Astrocyte (in vitro differentiated cells and primary cell): ENCODE results near the gene ZRANB1. TPM values are rescaled to one million over a fixed set of nuclear protein-coding genes. Genes with fewer than 3 reads are reported as not detected.

ENCODE experiments used
- DNase-seq: peaks from one replicate; pipeline ENCODE4 v3.0.0-alpha.2; 2010; ENCODE audit warnings: low read depth
- FAIRE-seq: peaks from 2 replicates; lab custom pipeline; 2011; peaks lifted over from hg19 to GRCh38; lab: Jason Lieb, UNC
- H2AFZ ChIP-seq: 2 replicates; pipeline ENCODE4 v1.6.0; 2012; ENCODE audit warnings: low read depth, low read length, inconsistent platforms
- H3K27ac ChIP-seq: 2 replicates; pipeline ENCODE4 v1.5.1; 2011; ENCODE audit warnings: low read depth, low read length, inconsistent platforms
- H3K27me3 ChIP-seq: 2 replicates; pipeline ENCODE4 v1.6.0; 2011; ENCODE audit warnings: low read length, inconsistent platforms; ENCODE audit not compliant: insufficient read depth
- H3K36me3 ChIP-seq: 2 replicates; pipeline ENCODE4 v1.5.1; 2011; ENCODE audit warnings: low read length, inconsistent platforms; ENCODE audit not compliant: insufficient read depth
- H3K4me1 ChIP-seq: 2 replicates; pipeline ENCODE4 v1.5.1; 2011; ENCODE audit warnings: low read length, inconsistent platforms; ENCODE audit not compliant: insufficient read depth
- H3K4me2 ChIP-seq: 2 replicates; pipeline ENCODE4 v1.6.0; 2012; ENCODE audit warnings: low read length, inconsistent platforms
- H3K4me3 ChIP-seq: 2 replicates; pipeline ENCODE4 v1.5.1; 2011; ENCODE audit warnings: low read depth, mild to moderate bottlenecking, low read length, inconsistent platforms; ENCODE audit not compliant: insufficient read depth
- H3K79me2 ChIP-seq: 2 replicates; pipeline ENCODE4 v1.6.0; 2012; ENCODE audit warnings: mild to moderate bottlenecking, low read length, inconsistent platforms; ENCODE audit not compliant: insufficient read depth
- H3K9ac ChIP-seq: 2 replicates; pipeline ENCODE4 v1.6.0; 2012; ENCODE audit warnings: mild to moderate bottlenecking, low read length, inconsistent platforms
- H3K9me3 ChIP-seq: 2 replicates; pipeline ENCODE4 v1.5.1; 2012; ENCODE audit warnings: low read depth, mild to moderate bottlenecking, low read length, inconsistent platforms; ENCODE audit not compliant: insufficient read depth
- H4K20me1 ChIP-seq: 2 replicates; pipeline ENCODE4 v1.6.0; 2012; ENCODE audit warnings: low read length, inconsistent platforms; ENCODE audit not compliant: insufficient read depth
- H3K27ac Mint-ChIP-seq: one replicate; pipeline ENCODE4 v1.8.0; 2021; ENCODE audit warnings: mild to moderate bottlenecking, mixed read lengths; ENCODE audit not compliant: unreplicated experiment
- H3K27me3 Mint-ChIP-seq: one replicate; pipeline ENCODE4 v1.8.0; 2021; ENCODE audit warnings: low read depth, mixed read lengths; ENCODE audit not compliant: unreplicated experiment
- H3K36me3 Mint-ChIP-seq: one replicate; pipeline ENCODE4 v1.8.0; 2021; ENCODE audit warnings: low read depth, mixed read lengths; ENCODE audit not compliant: unreplicated experiment
- H3K4me1 Mint-ChIP-seq: one replicate; pipeline ENCODE4 v1.8.0; 2021; ENCODE audit warnings: low read depth, mixed read lengths; ENCODE audit not compliant: unreplicated experiment
- H3K4me3 Mint-ChIP-seq: one replicate; pipeline ENCODE4 v1.8.0; 2021; ENCODE audit warnings: mild to moderate bottlenecking, moderate library complexity, mixed read lengths; ENCODE audit not compliant: unreplicated experiment
- H3K9me3 Mint-ChIP-seq: one replicate; pipeline ENCODE4 v1.8.0; 2021; ENCODE audit warnings: mild to moderate bottlenecking, mixed read lengths; ENCODE audit not compliant: unreplicated experiment
- CTCF ChIP-seq: IDR thresholded peaks from 2 replicates; pipeline ENCODE4 v1.5.1; 2011; ENCODE audit warnings: low read depth, mild to moderate bottlenecking, inconsistent platforms, low read length, moderate library complexity; ENCODE audit not compliant: insufficient read depth
- EZH2 ChIP-seq: IDR thresholded peaks from 2 replicates; pipeline ENCODE4 v1.6.1; 2012; ENCODE audit warnings: mild to moderate bottlenecking, low read length, inconsistent platforms; ENCODE audit not compliant: insufficient read depth
- total RNA-seq: library from RNA; stranded (reverse); gene quantifications from 2 replicates; pipeline ENCODE4 v1.2.1, GENCODE V29; 2021

ZRANB1 gene
- total RNA-seq, 1 donor from 2014 or later, result 24.9 TPM

DNA sequence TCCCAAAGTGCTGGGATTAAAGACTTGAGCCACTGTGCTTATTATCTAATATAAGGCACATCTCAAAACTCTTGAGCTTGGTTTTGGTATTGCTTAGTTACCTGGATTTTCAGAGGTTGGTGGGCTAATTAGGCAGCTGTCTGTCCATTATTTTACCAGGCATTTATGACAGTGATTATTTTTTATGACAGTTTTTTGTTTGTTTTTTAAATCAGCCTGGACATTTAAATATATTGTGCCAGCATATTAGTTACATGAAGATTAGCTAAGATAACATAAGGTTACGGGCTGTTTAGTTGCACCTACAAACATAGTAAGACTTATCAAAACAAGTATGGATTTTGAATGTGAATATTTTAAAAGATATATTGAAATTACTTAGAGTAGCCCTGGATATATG is 2.6 kb upstream of the ZRANB1 start:
- Mint-ChIP-seq H3K27me3 (no peaks in the 10 kb centered on the region), H3K4me3 (no peak overlapping the region), H3K36me3 (no peaks in the 10 kb centered on the region), H3K9me3 (no peaks in the 10 kb centered on the region), H3K4me1 (peaks cover 19% of the 10 kb centered on the region), H3K27ac (no peak overlapping the region)
- TF ChIP-seq EZH2, result no peak
- TF ChIP-seq CTCF, result no peak
- H3K4me1 ChIP-seq, result peaks cover 5% of the 10 kb centered on the region
- no peaks in the 10 kb centered on the region for H3K27me3 ChIP-seq
- FAIRE-seq (no peak), DNase-seq (no peak)
- no peak overlapping the region for H3K9ac ChIP-seq
- H2AFZ ChIP-seq, result no peak overlapping the region
- peaks cover 94% of the 10 kb centered on the region for H4K20me1 ChIP-seq
- no peak overlapping the region for H3K27ac ChIP-seq
- peaks cover 3% of the 10 kb centered on the region for H3K36me3 ChIP-seq
- no peaks in the 10 kb centered on the region for H3K9me3 ChIP-seq
- H3K4me3 ChIP-seq, result no peak overlapping the region
- H3K79me2 ChIP-seq, result peaks cover 98% of the 10 kb centered on the region
- no peak overlapping the region for H3K4me2 ChIP-seq

DNA sequence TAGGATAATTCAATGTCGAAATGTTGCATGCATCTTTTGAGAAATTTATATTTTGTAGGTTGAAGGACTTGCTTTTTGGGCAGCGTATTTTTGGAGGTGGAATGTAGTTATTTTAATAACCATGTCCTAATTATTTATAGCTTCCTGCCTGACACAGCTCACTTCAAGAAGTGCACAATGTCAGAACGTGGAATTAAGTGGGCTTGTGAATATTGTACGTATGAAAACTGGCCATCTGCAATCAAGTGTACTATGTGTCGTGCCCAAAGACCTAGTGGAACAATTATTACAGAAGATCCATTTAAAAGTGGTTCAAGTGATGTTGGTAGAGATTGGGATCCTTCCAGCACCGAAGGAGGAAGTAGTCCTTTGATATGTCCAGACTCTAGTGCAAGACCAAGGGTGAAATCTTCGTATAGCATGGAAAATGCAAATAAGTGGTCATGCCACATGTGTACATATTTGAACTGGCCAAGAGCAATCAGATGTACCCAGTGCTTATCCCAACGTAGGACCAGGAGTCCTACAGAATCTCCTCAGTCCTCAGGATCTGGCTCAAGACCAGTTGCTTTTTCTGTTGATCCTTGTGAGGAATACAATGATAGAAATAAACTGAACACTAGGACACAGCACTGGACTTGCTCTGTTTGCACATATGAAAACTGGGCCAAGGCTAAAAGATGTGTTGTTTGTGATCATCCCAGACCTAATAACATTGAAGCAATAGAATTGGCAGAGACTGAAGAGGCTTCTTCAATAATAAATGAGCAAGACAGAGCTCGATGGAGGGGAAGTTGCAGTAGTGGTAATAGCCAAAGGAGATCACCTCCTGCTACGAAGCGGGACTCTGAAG is 620 bp downstream of the ZRANB1 start:
- H3K27ac ChIP-seq, result no peak overlapping the region
- Mint-ChIP-seq H3K4me3 (no peak overlapping the region), H3K4me1 (peaks cover 26% of the 10 kb centered on the region), H3K27me3 (no peaks in the 10 kb centered on the region), H3K9me3 (no peaks in the 10 kb centered on the region), H3K27ac (peak overlapping the region; percentile 75), H3K36me3 (peaks cover 2% of the 10 kb centered on the region)
- peaks cover 95% of the 10 kb centered on the region for H4K20me1 ChIP-seq
- H3K4me1 ChIP-seq, result peaks cover 8% of the 10 kb centered on the region
- DNase-seq (no peak), FAIRE-seq (no peak)
- H3K9me3 ChIP-seq, result no peaks in the 10 kb centered on the region
- no peak overlapping the region for H2AFZ ChIP-seq
- no peak for TF ChIP-seq EZH2
- no peak overlapping the region for H3K4me2 ChIP-seq
- peak overlapping the region; percentile 3 for H3K9ac ChIP-seq
- peaks cover 3% of the 10 kb centered on the region for H3K36me3 ChIP-seq
- H3K27me3 ChIP-seq, result no peaks in the 10 kb centered on the region
- H3K4me3 ChIP-seq, result no peak overlapping the region
- peaks cover 97% of the 10 kb centered on the region for H3K79me2 ChIP-seq

- peak overlapping the region; percentile 75 for H3K27ac Mint-ChIP-seq
- H3K79me2 ChIP-seq, result peaks cover 97% of the 10 kb centered on the region
- peaks cover 8% of the 10 kb centered on the region for H3K4me1 ChIP-seq
- no peak for TF ChIP-seq EZH2
- TF ChIP-seq CTCF, result no peak
- H3K4me3 ChIP-seq, result no peak overlapping the region
- H3K4me2 ChIP-seq, result peak overlapping the region; percentile 3
- FAIRE-seq, result peak; percentile 9
- H3K27ac ChIP-seq, result no peak overlapping the region
- no peaks in the 10 kb centered on the region for H3K27me3 ChIP-seq
- peaks cover 2% of the 10 kb centered on the region for H3K36me3 Mint-ChIP-seq
- H4K20me1 ChIP-seq, result peaks cover 95% of the 10 kb centered on the region
- no peaks in the 10 kb centered on the region for H3K9me3 ChIP-seq
- H3K27me3 Mint-ChIP-seq, result no peaks in the 10 kb centered on the region
- H3K4me1 Mint-ChIP-seq, result peaks cover 30% of the 10 kb centered on the region
- H3K4me3 Mint-ChIP-seq, result peak overlapping the region; percentile 20
- peak; percentile 76 for DNase-seq
- peaks cover 3% of the 10 kb centered on the region for H3K36me3 ChIP-seq
- no peak overlapping the region for H2AFZ ChIP-seq
- H3K9me3 Mint-ChIP-seq, result no peaks in the 10 kb centered on the region
- H3K9ac ChIP-seq, result peak overlapping the region; percentile 3
Measured at GRCh38 chr10:124943301-124944092, 1.6 kb downstream of the ZRANB1 start.
